Fibroblast of skin of right biceps (primary cell): Measurements from ENCODE around the gene TENM3.

Source experiments
- DNase-seq: peaks from one replicate; pipeline ENCODE4 v3.0.0-alpha.2; 2013

The TENM3 gene

DNA sequence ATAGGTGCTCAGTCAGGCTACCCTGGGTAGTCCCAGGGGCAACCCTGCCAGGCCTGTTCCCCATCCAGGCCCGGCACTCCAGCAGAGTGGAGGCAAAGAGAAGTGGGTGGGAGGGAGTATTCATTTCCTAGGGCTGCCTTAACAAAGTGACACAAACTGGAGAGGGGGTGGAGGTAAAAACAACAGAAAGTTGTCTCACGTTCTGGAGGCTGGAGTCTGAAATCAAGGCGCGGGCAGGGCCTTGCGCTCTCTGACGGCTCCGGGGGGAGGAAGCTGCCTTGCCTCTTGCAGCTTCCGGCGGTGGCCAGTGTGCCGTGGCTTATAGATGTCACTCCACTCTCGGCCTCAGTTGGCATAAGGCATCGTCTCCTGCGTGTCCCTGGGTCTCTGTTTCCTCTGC lies 583.2 kb downstream of the TENM3 start:
- DNase-seq, result no peak

DNA sequence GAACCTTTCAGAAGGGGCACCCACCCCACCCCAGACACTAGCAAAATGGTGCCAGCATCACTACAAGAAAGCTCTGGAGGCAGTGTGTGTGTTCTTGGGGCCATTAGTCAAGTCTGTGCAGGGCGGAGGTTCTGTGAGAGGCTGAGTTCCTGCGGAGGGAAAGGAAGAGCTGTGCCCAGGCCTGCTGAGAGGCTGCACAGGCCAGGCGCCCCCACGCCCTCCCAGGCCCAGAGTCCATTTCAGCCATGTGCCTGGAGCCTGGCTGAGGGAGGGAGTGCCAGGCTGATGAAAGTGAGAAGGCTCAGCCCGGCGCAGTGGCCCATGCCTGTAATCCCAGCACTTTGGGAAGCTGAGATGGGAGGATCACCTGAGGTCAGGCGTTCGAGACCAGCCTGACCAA lies 584.0 kb downstream of the TENM3 start:
- DNase-seq, result no peak

- no peak for DNase-seq
Measured at GRCh38 chr4:182827954-182828353, 584.8 kb downstream of the TENM3 start.

GRCh38 chr4:182828360-182829025 lies 585.3 kb downstream of the TENM3 start:
- DNase-seq, result no peak

DNA sequence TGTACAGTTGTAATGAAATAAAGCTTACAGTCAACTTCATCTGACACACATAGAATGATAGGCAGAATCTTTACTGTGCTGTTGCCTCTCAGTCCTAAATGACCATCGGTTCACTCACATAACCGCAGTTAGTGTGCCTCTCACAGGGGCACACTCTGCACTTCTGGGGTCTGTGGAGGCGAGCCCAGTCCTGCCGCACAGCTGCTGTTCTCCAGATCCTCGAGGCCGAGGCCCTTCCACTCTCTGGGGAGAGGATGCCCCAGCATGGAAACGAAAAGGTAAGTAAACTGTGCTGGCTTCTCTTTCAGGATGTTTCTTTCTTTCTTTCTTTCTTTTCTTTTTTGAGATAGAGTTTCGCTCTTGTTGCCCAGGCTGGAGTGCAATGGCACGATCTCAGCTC lies 586.0 kb downstream of the TENM3 start:
- no peak for DNase-seq

- no peak for DNase-seq
Measured at GRCh38 chr4:182831376-182831775, 588.2 kb downstream of the TENM3 start.

DNA sequence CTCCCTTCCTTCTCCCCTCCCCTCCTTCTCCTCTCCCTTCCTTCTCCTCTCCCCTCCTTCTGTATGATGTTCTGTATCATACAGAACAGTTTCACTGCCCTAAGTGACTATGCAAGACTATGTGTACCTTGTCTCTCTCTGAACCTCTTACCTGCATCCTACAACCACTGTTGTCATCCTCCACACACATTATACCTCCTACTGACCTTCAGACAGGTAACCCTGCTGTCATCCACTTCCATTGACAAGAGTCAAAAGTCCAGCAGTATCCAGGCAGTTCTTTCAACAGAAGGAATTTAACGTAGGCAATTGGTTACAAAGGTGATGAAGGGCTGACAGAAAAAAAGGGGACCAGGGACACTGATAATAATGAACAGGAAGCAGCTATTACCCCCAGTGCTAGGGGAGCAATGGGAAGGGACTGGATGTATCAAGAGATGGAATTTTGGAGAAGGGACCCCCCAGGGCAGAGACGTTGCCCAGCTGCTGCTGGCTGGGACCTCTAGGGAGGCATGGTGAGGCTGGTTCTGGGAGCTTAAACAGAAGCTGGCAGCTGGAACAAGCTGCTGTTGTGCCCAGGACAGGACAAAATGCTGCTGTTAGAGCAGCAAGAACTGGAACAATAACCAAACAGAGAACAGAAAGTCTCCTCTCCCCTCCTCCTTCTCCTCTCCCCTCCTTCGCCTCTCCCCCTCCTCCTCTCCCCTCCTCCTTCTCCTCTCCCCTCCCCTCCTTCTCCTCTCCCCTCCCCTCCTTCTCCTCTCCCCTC lies 589.3 kb downstream of the TENM3 start:
- DNase-seq, result no peak

DNA sequence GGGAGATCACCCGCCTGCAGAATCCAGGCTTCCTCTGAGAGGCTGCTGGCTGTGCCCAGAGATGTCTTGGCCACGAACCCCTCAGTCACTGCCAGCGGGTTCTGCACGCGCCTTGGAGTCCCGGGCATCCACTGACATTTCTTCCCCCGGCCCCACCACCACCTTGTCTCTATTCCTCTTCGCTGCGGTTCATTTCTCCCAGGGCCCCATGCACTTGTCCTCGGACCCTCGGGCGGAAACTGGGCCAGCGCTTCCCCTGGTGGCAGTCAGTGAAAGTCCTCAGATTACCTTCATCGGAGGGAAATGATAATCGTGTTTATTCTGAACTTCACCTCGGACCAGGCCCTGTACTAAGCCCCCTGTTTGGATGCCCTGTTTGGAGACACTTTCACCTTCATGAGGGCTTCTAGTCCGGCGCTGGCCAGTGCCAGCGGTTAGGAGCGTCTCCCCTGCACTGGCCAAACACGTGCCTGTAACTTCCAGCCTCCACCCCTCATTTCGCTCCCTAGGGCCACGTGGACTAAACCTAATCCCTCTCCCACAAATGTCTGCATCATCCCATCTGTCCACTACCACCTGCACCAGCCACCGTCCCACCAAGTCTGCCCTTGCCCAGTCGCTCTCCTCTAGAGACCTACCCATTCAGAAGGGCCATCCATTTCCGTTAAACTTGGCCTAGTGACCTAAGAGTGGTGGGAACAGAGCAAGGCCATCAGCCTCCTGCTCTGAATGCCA lies 592.0 kb downstream of the TENM3 start:
- DNase-seq, result no peak

GRCh38 chr4:182837831-182838230 lies 594.6 kb downstream of the TENM3 start:
- DNase-seq, result no peak

GRCh38 chr4:182838535-182838934 lies 595.3 kb downstream of the TENM3 start:
- DNase-seq, result no peak

DNA sequence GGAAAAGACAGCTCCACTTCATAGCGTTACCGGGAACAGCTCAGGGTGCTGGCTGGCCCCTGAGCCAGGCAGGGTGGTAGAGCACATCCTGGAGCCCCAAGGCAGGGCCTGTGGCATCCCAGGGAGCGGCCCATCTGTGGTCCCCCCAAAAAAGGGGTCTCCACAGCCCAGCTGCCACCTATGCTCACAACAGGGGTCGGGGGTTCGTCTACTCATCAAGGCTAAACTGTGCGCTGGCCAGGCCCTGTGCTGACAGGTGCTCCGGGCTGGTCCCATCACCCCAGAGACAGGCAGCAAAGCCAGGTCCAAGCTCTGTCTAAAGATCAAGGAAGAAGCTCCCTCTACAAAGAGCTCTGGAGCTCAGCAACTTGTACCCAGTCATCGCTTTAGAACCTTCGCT lies 596.1 kb downstream of the TENM3 start:
- DNase-seq, result no peak

DNA sequence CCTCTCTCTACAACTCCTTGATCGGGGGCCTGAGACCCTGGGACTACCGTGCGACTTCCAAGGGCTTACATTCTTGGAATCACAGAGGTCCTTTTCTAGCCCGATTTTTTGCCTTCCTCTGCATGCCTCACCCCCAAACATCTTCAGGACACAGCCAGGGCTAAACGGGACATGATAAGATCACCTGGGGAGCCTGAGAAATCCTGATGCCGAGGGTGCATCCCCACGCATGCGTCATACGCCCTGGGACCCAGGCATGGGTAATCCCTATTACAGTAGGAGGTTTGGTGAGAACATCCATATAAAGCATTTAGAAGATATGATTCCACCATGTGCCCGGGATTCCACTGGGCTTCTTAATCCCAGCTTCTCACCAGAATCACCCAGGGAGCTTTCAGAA lies 596.9 kb downstream of the TENM3 start:
- DNase-seq, result no peak

GRCh38 chr4:182842104-182842600 lies 599.0 kb downstream of the TENM3 start:
- no peak for DNase-seq

- no peak for DNase-seq
Measured at GRCh38 chr4:182842759-182843390, 599.7 kb downstream of the TENM3 start.

DNA sequence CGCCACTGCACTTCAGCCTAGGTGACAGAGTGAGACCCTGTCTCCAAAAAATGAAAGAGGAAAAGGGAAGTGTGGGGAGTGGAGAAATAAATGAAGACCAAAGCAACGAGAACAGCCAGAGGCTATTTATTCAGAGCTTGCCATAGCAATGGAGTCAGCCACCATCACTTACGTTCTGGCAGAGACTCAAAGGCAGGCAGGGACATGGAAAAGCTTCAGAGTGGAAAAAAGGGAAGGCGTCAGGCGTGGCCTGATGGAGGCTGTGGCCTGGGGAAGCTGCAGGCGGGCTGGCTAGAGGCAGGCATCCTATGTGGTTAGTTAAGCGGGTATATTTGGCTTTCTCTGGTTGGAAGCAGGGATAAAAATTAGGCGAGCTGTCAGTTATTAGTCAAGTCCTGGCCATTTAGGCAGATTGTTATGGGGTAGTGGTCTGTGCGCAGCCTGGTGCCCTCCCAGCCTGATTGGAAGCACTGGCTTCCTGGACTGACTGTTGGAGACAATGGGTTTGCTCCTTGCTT lies 600.7 kb downstream of the TENM3 start:
- DNase-seq, result no peak

- DNase-seq, result no peak
Measured at GRCh38 chr4:182845618-182846017, 602.4 kb downstream of the TENM3 start.

GRCh38 chr4:182846036-182846435 lies 602.8 kb downstream of the TENM3 start:
- no peak for DNase-seq

GRCh38 chr4:182847576-182848450 lies 604.6 kb downstream of the TENM3 start:
- no peak for DNase-seq

DNA sequence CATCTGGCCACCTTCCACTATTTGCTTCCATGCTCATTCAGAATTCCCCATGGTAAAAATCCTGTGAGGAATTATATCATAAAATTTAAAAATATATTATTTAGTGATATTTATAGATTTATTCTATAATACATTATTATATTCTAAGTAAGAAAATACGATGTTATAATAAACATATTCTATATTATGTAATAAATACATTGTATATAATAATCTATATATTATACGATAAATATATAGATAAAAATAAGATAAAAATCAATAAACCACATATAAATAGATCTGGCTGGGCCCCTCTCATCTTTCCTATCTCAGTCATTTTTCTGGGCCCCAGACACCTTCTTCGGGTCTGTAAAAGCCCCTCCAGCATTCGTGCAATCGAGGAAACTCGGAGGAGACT lies 605.5 kb downstream of the TENM3 start:
- no peak for DNase-seq
